ENCODE measurements around the gene PTPRG.
A peak's percentile ranks its signal among the peaks of the same experiment; 100 is the strongest.
"Not testable (repeated sequence)": the region's sequence is repeated elsewhere in the genome, so short reads cannot be mapped to it uniquely, and the experiment has no call there.

Gene PTPRG

DNA sequence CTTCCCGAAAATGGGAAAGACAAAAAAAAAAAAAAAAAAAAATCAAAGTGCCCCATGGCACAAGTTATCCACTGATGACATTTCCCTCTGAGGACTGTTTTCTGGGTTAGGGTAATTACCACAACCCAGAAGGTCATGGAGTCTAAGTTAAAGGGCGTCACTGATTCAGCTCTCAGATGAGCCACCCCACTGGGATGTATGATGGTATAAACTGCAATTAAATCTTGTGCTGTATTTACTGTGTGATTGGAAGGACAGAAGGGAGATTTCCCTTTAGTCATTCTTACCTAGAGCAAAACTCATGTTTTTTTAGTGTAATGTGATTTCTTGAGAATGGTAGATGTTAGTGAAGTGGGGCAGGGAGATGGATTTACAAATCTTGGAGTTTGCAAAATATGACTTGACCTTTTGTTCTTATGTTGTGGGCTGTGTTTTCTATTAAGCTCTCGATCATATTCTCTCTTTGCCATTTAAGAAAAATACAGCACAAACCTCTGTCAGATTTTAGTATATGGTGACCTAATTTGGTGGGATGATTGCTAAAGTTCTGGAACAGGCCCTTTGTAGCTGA lies 244.2 kb downstream of the PTPRG start:
- ATAC-seq = peak; percentile 78
- no peak for DNase-seq
- no peak overlapping the region for H3K27ac Mint-ChIP-seq

GRCh38 chr3:61806810-61807209 lies 245.4 kb downstream of the PTPRG start:
- no peaks in the 10 kb centered on the region for H3K27me3 Mint-ChIP-seq
- DNase-seq = no peak
- H3K36me3 Mint-ChIP-seq (ENCODE audit: low read depth) = no peaks in the 10 kb centered on the region
- no peak for ATAC-seq
- no peak overlapping the region for H3K27ac Mint-ChIP-seq
- no peaks in the 10 kb centered on the region for H3K4me1 Mint-ChIP-seq
- no peak overlapping the region for H3K4me3 Mint-ChIP-seq
- H3K9me3 Mint-ChIP-seq = no peaks in the 10 kb centered on the region

More for the DNA sequence above, 244.2 kb downstream of the PTPRG start:
- no peaks in the 10 kb centered on the region for H3K36me3 Mint-ChIP-seq (ENCODE audit: low read depth)
- H3K27me3 Mint-ChIP-seq = no peaks in the 10 kb centered on the region
- H3K9me3 Mint-ChIP-seq = no peaks in the 10 kb centered on the region
- no peaks in the 10 kb centered on the region for H3K4me1 Mint-ChIP-seq
- no peak overlapping the region for H3K4me3 Mint-ChIP-seq

DNA sequence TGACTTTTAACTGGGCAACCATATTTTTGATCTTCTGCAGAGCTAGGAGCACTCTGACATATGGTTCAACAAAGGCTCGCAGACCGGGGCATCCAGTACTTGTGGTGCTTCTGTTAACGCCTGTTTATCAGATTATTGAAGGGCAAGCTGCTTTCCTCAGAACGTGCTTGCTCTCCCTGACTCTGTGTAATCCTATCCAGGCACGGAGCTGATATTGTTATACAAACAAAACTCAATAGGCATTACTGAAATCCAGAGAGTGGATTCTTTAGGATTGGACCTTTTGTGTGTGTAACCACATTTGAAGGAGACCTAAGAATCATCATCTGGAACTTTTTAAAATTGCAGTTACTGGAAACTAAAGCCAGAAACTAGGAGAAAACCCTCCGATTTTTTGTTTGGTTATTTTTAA lies 246.5 kb downstream of the PTPRG start:
- Mint-ChIP-seq H3K4me1 (no peaks in the 10 kb centered on the region), H3K9me3 (peaks cover 4% of the 10 kb centered on the region), H3K27me3 (no peaks in the 10 kb centered on the region), H3K36me3 (ENCODE audit: low read depth) (no peaks in the 10 kb centered on the region), H3K27ac (no peak overlapping the region), H3K4me3 (no peak overlapping the region)
- no peak for ATAC-seq
- no peak for DNase-seq

DNA sequence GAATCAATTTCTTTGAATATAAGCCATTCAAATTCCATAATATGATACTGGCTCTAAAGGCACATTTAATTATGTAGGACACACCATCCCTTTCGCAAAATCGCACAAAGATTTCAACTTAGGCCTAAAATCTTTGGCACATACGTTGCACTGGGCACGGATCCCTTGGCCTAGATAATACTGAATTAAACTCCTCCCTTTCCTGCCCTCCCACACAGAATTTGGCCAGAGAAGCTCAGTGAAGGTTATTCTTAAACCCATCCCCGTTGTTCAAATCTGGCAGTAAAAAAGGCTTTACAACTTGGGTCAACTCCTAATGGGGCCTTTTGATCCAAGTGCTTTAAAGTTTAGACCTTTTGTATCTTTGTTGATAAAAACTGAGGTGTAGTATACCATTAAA lies 247.2 kb downstream of the PTPRG start:
- Mint-ChIP-seq H3K4me1 (no peaks in the 10 kb centered on the region), H3K36me3 (ENCODE audit: low read depth) (no peaks in the 10 kb centered on the region), H3K4me3 (no peak overlapping the region), H3K27ac (no peak overlapping the region), H3K27me3 (no peaks in the 10 kb centered on the region), H3K9me3 (peaks cover 4% of the 10 kb centered on the region)
- no peak for DNase-seq
- ATAC-seq = no peak

GRCh38 chr3:61808999-61809398 lies 247.6 kb downstream of the PTPRG start:
- Mint-ChIP-seq H3K27me3 (no peaks in the 10 kb centered on the region), H3K36me3 (ENCODE audit: low read depth) (no peaks in the 10 kb centered on the region), H3K27ac (no peak overlapping the region), H3K9me3 (peaks cover 4% of the 10 kb centered on the region), H3K4me3 (no peak overlapping the region), H3K4me1 (no peaks in the 10 kb centered on the region)
- DNase-seq = no peak
- ATAC-seq = no peak

GRCh38 chr3:61809879-61810278 lies 248.5 kb downstream of the PTPRG start:
- Mint-ChIP-seq H3K27ac (no peak overlapping the region), H3K4me1 (no peaks in the 10 kb centered on the region), H3K36me3 (ENCODE audit: low read depth) (no peaks in the 10 kb centered on the region), H3K9me3 (peaks cover 4% of the 10 kb centered on the region), H3K4me3 (no peak overlapping the region), H3K27me3 (no peaks in the 10 kb centered on the region)
- DNase-seq = no peak
- no peak for ATAC-seq

GRCh38 chr3:61810953-61811497 lies 249.7 kb downstream of the PTPRG start:
- Mint-ChIP-seq H3K27ac (no peak overlapping the region), H3K36me3 (ENCODE audit: low read depth) (no peaks in the 10 kb centered on the region), H3K27me3 (no peaks in the 10 kb centered on the region), H3K4me1 (no peaks in the 10 kb centered on the region), H3K4me3 (no peak overlapping the region), H3K9me3 (peaks cover 4% of the 10 kb centered on the region)
- ATAC-seq = no peak
- no peak for DNase-seq

- DNase-seq (no peak), ATAC-seq (no peak)
- Mint-ChIP-seq H3K27ac (no peak overlapping the region), H3K27me3 (no peaks in the 10 kb centered on the region), H3K4me1 (no peaks in the 10 kb centered on the region), H3K36me3 (ENCODE audit: low read depth) (no peaks in the 10 kb centered on the region), H3K9me3 (peaks cover 4% of the 10 kb centered on the region), H3K4me3 (no peak overlapping the region)
These were observed 250.3 kb downstream of the PTPRG start for GRCh38 chr3:61811652-61812051.

DNA sequence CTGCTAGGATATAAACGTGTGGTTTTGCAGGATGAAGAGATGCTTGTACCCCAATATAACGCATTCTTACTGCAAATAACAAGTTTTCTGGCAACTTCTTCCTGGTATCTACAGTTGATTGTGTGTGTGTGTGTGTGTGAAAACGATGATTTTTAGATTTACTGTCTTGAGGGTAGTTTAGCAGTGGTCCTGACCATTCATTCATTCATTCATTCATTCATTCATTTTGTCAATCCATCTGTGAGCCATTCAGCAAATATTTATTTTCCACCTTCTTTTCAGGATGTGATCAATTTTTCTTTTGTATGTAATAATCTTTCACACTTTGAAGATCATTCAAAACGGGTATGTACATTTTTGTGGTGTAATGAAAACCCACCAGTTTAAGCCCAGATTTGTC lies 250.7 kb downstream of the PTPRG start:
- no peak overlapping the region for H3K4me3 Mint-ChIP-seq
- H3K4me1 Mint-ChIP-seq = no peaks in the 10 kb centered on the region
- no peak for DNase-seq
- H3K9me3 Mint-ChIP-seq = peaks cover 4% of the 10 kb centered on the region
- no peaks in the 10 kb centered on the region for H3K27me3 Mint-ChIP-seq
- no peaks in the 10 kb centered on the region for H3K36me3 Mint-ChIP-seq (ENCODE audit: low read depth)
- H3K27ac Mint-ChIP-seq = no peak overlapping the region
- no peak for ATAC-seq

- Mint-ChIP-seq H3K4me3 (no peak overlapping the region), H3K36me3 (ENCODE audit: low read depth) (no peaks in the 10 kb centered on the region), H3K27me3 (no peaks in the 10 kb centered on the region), H3K9me3 (peaks cover 4% of the 10 kb centered on the region), H3K27ac (no peak overlapping the region), H3K4me1 (no peaks in the 10 kb centered on the region)
- DNase-seq = no peak
- ATAC-seq = no peak
These were observed 251.1 kb downstream of the PTPRG start for GRCh38 chr3:61812517-61812916.

GRCh38 chr3:61813636-61814035 lies 252.3 kb downstream of the PTPRG start:
- DNase-seq = no peak
- no peak overlapping the region for H3K4me3 Mint-ChIP-seq
- ATAC-seq = no peak
- H3K4me1 Mint-ChIP-seq = no peaks in the 10 kb centered on the region
- no peak overlapping the region for H3K27ac Mint-ChIP-seq
- no peaks in the 10 kb centered on the region for H3K36me3 Mint-ChIP-seq (ENCODE audit: low read depth)
- H3K9me3 Mint-ChIP-seq = peaks cover 4% of the 10 kb centered on the region
- no peaks in the 10 kb centered on the region for H3K27me3 Mint-ChIP-seq

DNA sequence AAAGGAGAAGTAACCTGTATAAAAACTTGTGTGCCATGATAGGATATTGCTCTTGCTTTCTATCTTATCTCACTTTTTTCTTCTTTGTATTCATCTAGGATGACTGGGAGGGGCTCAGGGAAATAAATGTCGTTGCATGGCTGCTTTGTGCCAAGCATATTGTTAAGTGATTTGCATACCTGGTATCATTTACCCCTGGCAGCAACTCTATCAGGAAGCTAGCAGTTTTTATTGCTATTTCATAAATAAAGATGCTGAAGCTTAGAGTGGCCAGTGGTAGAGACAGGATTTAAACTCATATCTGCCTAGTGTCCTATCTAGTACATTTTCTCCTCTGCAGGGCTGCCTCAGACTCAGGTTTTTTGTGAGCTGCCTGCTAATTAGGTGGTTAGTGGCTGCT lies 253.3 kb downstream of the PTPRG start:
- no peak overlapping the region for H3K27ac Mint-ChIP-seq
- peaks cover 4% of the 10 kb centered on the region for H3K9me3 Mint-ChIP-seq
- DNase-seq (no peak), ATAC-seq (no peak)
- H3K4me1 Mint-ChIP-seq = no peaks in the 10 kb centered on the region
- H3K27me3 Mint-ChIP-seq = no peaks in the 10 kb centered on the region
- no peaks in the 10 kb centered on the region for H3K36me3 Mint-ChIP-seq (ENCODE audit: low read depth)
- H3K4me3 Mint-ChIP-seq = no peak overlapping the region

DNA sequence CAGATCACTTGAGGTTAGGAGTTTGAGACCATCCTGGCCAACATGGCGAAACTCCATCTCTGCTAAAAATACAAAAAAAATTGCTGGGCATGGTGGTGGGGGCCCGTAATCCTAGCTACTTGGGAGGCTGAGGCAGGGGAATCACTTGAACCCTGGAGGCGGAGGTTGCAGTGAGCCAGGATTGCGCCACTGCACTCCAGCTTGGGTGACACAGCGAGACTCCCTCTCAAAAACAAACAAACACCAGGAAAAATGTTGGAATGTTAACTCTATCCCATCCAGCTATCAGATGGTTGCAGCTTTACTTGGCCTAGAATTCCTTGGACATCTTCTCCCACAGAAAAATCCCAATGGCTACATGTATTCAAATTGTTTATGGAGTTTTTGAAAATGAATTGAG lies 254.9 kb downstream of the PTPRG start:
- H3K36me3 Mint-ChIP-seq (ENCODE audit: low read depth); H3K4me1 Mint-ChIP-seq; DNase-seq; H3K4me3 Mint-ChIP-seq; H3K27me3 Mint-ChIP-seq; H3K9me3 Mint-ChIP-seq; ATAC-seq; H3K27ac Mint-ChIP-seq: not testable (repeated sequence)

DNA sequence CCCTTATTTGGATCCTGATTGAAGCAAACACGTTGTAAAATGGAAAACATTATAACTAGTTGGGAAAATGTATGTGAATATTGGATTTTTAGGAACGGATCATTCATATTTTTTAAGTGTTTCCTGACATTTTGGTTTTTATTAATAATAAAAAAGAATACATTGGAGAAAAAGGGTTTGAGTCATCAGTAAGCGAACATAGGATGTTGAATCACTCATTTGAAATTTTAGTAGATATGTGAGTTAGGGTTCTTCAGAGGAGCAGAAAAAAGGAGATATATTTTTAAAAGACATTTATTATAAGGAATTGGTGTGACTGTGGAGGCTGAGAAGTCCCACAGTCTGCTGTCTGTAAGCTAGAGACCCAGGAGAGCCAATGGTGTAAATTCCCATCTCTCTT lies 258.5 kb downstream of the PTPRG start:
- no peak for DNase-seq
- no peaks in the 10 kb centered on the region for H3K9me3 Mint-ChIP-seq
- H3K4me3 Mint-ChIP-seq = no peak overlapping the region
- no peak overlapping the region for H3K27ac Mint-ChIP-seq
- H3K27me3 Mint-ChIP-seq = no peaks in the 10 kb centered on the region
- no peaks in the 10 kb centered on the region for H3K36me3 Mint-ChIP-seq (ENCODE audit: low read depth)
- no peak for ATAC-seq
- no peaks in the 10 kb centered on the region for H3K4me1 Mint-ChIP-seq

- no peaks in the 10 kb centered on the region for H3K9me3 Mint-ChIP-seq
- H3K36me3 Mint-ChIP-seq (ENCODE audit: low read depth) = no peaks in the 10 kb centered on the region
- DNase-seq (no peak), ATAC-seq (no peak)
- H3K27me3 Mint-ChIP-seq = no peaks in the 10 kb centered on the region
- no peak overlapping the region for H3K27ac Mint-ChIP-seq
- no peaks in the 10 kb centered on the region for H3K4me1 Mint-ChIP-seq
- H3K4me3 Mint-ChIP-seq = no peak overlapping the region
These were observed 259.1 kb downstream of the PTPRG start for GRCh38 chr3:61820306-61820992.

Data from activated naive CD8-positive, alpha-beta T cell treated with anti-CD3 and anti-CD28 coated beads, Interleukin-2, amount 50 U/mL, for 24 hours (primary cell).